ENCODE measurements around the gene MBD1. TPM values are rescaled to one million over a fixed set of nuclear protein-coding genes. Genes with fewer than 3 reads are reported as not detected.
"Not testable (repeated sequence)": the region's sequence is repeated elsewhere in the genome, so short reads cannot be mapped to it uniquely, and the experiment has no call there.

MBD1 gene
- total RNA-seq, 1 donor from 2014 or later, result 44.2 TPM

DNA sequence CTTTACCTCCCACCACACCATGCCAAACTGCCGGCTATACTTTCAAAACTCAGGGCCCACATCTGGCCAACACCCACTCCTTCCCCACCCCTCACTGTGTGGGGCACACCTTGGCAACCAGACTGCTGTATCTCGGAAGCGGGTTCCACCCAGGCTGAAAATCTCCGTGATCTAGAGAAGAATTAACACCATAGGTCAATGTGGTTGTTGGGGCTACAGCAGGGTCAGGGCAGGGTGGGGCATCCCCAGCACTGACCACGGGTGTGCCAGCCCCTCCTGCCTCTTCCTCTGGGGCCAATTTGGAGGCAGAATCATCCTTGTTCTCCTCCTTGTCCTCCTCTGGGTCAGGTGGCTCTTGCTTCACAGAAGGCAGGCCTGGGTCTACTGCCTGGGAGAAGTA lies 8.8 kb downstream of the MBD1 start:
- no peak for ATAC-seq

DNA sequence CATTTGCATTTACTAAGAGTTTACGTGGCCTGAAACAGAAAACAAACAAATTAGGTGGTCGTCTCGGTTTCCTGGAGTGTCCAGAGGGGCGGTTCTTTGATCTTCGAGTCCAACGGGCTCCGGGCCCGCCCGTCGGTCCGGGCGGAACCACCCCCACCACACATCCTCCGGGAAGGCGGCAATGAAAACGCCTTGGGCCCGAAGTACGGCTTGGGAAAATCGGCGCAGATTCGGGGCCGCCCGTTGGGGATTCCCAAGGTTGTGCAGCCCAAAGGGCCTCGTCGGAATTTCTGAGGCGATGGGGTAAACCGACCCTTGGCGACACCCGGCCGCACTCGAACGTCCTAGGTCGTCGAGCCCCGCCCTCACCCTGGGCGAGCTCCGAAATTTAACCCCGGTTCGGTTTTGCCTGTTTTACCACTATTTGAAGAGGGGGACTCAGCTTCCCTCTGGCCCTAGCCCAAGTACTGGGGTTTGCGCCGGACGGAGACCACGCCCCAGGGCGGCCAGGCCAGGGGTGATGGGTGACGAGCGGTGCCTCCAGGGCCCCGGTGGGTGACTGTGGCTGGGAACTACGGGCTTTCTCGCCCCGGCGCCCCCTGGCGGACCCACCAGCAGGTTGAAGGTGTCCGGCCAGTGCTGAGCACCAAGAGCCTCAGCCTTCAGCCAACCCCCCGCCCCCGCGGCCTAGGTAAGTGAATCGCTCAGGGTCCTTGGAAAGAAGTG lies 13.1 kb downstream of the MBD1 start:
- ATAC-seq, result peak; percentile 68

DNA sequence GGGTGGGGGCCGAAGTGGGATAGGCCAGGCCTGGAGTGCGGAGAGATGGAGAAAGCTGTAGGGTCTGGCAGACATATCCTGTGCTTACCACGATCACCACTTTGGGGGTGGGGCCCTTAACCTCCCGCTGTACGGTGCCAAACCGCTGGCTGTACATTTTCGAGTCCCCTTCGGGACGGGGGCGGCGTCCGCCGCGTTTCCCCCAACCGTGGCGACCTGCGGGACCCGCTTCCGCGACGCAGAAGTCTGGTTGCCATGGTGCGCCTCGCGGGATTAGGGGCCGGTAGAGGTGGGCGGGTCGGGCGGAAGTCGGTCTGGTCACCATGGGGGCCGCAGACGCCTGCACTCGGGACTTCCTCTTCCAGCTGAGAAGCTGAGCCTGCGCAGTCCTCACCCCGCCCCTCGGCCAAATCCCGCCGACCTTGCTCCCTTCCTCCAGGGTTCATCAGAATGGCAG lies 15.0 kb downstream of the MBD1 start, which contains the start of gene CFAP53:
CFAP53 (minus strand) TSS at position 248 of the 457 bp plus-strand sequence; CDS start at position 157, 91 bp downstream.
- peak; percentile 90 for ATAC-seq

DNA sequence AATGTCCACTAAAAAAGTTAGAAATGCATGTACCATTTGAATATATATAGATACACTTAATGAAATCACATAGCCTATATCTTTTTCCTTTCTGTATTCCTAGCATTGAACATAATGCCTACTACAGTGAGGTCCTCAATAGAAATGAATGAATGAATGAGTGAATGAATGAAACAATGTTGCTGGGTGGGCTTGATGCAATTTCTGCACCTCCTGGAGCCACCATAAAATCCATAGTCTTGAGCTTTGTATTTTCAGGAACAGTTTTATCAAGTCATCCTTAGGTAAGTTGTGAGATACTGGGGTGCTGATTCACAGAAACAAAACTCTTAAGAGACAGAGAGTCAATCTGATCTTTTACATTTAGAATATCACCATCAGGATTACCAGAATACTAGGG lies 18.3 kb downstream of the MBD1 start:
- ATAC-seq, result no peak

DNA sequence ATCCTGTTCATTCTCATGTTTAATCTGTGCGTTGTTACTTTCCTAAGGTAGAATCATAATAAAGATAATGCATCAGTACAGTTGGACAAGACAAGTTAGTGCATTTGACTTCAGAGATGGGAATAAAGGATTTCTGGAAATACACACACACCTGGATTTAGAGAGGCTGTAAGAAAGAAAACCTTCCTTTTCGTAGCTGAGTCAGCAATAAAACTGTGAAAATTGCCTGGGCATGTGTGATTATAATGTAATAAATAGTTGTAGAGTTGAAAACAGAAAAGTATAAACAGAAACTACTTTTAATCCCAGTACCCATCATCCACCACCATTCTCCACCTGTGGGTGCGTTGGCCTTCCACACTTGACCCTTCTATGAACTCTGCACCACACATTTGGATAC lies 30.4 kb downstream of the MBD1 start:
- ATAC-seq, result no peak

DNA sequence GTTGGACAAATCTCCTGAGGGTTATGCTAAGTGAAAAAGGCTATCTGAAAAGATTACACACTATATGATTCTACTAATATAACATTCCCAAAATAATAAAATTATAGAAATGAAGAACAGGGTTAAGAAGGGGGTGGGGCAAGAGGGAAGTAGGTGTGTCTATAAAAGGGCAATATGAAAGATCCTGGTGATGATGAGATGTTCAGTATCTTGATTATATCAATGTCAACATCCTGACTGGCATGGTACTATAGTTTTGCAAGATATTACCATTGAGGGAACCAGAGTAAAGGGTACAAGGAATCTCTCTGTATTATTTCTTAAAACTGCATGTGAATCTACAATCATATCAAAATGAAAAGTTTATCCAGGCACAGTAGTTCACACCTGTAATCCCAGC lies 31.7 kb downstream of the MBD1 start:
- no peak for ATAC-seq

DNA sequence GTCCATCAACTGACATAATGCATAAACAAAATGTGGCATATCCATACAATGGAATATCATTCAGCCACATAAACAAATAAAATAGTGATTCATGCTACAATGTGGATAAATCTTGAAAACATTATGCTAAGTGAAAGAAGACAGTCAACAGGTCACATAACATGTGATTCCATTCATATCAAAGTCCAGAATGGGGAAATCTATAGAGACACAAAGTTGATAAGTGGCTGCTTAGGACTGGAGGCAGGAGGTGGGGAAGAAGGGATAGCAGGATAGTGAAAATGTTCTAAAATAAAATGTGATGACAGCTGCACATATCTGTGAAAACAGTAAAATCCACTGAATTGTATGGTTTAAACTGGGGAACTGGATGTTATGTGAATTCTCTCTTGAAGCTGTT lies 33.8 kb downstream of the MBD1 start:
- ATAC-seq, result no peak

DNA sequence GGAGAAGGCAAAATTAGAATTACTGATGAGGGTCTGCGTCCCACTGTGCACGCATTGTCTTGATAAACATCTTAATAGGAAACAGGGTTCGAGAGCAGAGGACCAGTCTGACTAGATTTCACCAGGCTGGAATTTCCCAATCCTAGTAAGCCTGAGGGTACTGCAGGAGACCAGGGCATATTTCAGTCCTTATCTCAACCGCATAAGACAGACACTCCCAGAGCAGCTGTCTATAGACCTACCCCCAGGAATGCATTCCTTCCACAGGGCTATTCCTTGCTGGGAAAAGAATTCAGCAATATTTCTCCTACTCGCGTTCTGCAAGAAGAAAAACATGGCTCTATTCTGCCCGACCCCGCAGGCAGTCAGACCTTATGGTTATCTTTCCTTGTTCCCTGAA lies 39.6 kb downstream of the MBD1 start:
- ATAC-seq, result not testable (repeated sequence)

DNA sequence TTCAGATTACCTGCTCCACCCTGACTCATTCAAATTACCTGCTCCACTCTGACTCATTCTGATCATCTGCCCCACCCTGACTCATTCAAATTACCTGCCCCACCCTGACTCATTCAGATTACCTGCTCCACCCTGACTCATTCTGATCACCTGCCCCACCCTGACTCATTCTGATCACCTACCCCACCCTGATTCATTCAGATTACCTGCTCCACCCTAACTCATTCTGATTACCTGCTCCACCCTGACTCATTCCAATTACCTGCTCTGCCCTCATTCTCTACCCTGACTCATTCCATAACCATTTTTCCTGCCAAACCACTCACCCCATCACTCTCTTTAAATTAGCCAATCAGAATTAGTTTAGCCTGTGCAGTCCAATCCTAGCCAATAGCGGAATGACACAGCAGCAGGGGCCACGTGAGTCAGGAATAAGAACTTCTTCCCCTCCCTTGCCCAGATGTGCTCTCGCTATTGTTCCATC lies 41.2 kb downstream of the MBD1 start:
- peak; percentile 90 for ATAC-seq

DNA sequence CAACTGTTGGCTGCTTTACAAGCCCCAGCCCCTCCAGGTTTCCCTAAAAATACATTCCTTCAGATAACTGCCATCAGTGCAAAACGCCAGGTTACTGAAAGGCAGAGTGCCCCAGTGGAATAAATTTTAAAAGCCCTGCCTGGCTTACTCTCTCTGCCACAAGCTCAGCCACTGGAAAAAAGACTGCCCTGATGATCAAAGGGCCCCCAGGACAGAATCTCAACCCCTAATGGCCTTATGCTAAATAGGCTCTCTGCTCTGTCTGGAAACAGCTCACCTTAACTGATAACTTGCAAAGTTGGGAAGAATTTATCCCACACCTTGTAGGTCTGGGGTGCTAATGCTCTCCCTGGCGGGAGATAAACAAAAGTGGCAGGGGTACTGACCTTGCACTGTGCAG lies 48.9 kb downstream of the MBD1 start:
- ATAC-seq, result no peak

DNA sequence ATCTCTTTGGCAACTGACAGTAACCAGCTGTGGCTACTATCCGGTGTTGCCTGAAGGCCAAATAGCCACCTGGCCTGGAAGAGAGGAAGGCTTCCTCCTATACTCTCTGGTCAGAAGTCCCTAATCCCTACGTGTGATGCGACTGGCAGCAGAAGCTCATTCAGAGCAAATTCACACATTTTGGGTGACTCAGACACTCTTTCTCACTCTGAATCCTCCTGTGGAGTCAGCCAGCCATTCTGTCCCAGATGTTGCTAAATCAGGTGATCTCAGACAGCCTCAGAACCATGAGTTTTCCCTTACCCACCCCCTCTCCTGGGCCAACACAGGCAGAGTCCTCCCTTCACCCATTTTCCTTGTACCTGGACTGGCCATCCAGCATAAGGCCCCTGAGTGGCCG lies 49.7 kb downstream of the MBD1 start:
- peak; percentile 86 for ATAC-seq

DNA sequence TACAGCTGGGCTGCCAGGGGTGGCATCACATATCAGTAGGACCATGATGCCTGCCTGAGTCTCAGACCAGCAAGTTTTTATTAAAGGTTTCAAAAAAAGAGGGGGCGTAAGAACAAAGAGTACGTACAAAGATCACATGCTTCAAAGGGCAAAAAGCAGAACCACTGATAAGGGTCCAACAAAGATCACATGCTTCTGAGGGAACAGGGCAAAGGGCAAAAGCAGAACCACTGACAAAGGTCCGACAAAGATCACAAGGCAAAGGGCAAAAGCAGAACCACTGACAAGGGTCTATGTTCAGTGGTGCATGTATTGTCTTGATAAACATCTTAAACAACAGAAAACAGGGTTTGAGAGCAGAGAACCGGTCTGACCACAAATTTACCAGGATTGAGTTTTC lies 61.1 kb downstream of the MBD1 start:
- ATAC-seq, result not testable (repeated sequence)

Other genes with a start within 250 kb of the MBD1 start
- 29.6 TPM for gene MYO5B, start 86.4 kb downstream of the MBD1 start, total RNA-seq
- gene CFAP53, start 15.0 kb downstream of the MBD1 start, total RNA-seq, result 0.36 TPM
- 31.4 TPM for gene CXXC1, start 6.2 kb upstream of the MBD1 start, total RNA-seq
- 7.0 TPM for gene SKA1, start 93.5 kb upstream of the MBD1 start, total RNA-seq